ENCODE measurements around the gene PRRX2.

DNA sequence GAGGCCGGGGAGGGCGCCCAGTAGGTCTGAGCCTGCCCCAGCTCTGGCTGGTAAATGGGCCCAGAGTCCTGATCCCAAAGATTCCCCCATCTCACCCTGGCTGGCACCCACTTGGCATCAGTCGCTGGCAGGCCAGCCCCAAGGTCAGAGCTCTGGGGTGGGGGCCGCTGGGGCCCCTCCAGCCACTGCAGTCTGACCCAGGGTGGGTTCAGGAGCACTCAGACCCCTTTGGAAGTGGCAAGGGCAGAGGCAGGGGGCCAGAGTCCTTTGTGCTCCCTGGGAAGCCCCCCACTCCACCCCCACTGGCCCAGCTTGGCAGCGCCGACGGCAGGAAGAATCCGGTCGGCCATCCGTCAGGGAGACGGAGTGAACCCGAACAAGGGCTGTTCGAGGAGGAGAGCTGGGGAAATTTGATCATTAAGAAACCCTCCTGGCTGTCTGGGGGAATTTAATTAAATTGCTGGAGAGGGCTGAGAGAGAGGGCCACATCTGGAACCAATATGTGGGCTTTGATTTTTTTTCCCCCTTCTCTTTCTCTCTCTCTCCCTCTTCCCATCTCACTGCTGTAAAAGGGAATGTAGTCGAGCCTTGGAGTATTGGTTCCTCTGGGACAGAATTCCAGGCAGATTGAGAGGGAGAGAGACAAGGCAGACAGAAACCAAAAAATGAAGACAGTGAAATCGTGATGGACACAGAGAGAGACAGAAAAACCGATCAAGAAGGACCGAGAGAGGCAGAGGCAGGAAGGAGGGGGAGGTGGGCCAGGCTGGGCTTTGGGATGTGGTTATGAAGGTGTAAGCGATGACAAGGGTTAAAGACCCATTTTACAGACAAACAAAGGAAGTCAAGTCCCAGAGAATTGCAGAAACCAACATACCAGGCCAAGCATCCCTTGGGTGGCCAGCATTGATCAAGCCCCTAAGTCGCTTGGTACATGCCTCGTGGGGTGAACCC, 15.4 kb upstream of the PRRX2 start:
- TF ChIP-seq FOXM1 (IDR thresholded peaks at IDR 0.05; ENCODE audit: borderline replicate concordance) (no peak), LEF1 (IDR thresholded peaks at IDR 0.05; ENCODE audit: borderline replicate concordance) (no peak), L3MBTL2 (conservative IDR thresholded peaks at IDR 0.05) (no peak), BHLHE40 (IDR thresholded peaks at IDR 0.05; ENCODE audit: borderline replicate concordance) (no peak), ZNF384 (IDR thresholded peaks at IDR 0.05) (no peak), ELF4 (IDR thresholded peaks at IDR 0.05) (no peak), SP1 (IDR thresholded peaks at IDR 0.05) (no peak)
- TF ChIP-seq, protein P1, sequence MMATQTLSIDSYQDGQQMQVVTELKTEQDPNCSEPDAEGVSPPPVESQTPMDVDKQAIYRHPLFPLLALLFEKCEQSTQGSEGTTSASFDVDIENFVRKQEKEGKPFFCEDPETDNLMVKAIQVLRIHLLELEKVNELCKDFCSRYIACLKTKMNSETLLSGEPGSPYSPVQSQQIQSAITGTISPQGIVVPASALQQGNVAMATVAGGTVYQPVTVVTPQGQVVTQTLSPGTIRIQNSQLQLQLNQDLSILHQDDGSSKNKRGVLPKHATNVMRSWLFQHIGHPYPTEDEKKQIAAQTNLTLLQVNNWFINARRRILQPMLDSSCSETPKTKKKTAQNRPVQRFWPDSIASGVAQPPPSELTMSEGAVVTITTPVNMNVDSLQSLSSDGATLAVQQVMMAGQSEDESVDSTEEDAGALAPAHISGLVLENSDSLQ (IDR thresholded peaks at IDR 0.05) = no peak
